K562 (cell line): Measurements from ENCODE around the gene PLEKHN1. TPM values are rescaled to one million over a fixed set of nuclear protein-coding genes. Genes with fewer than 3 reads are reported as not detected.

Experiments used
- CC2D1A ChIP-seq: fragments of 450-650 bp; IDR thresholded peaks from 2 replicates; pipeline ENCODE4 v1.6.1; 2017; ENCODE audit warnings: mild to moderate bottlenecking
- CREB3 ChIP-seq: fragments of 450-650 bp; conservative IDR thresholded peaks from 2 replicates; pipeline ENCODE4 v1.6.1; 2016; ENCODE audit warnings: missing genetic modification characterization, low read depth, mild to moderate bottlenecking, missing compliant biosample characterization, moderate library complexity
- ERF ChIP-seq: fragments of 450-650 bp; formaldehyde crosslinking; IDR thresholded peaks from 2 replicates; pipeline ENCODE4 v1.4.0; 2020; ENCODE audit warnings: mild to moderate bottlenecking, mixed read lengths
- HOXB6 ChIP-seq: fragments of 250-450 bp; sonication (Bioruptor Pico); IDR thresholded peaks from 2 replicates; pipeline ENCODE4 v1.5.1; 2022; ENCODE audit warnings: mild to moderate bottlenecking, borderline replicate concordance
- MAZ ChIP-seq, 2 experiments: fragments of 450-650 bp in 1 of 2; sonication (generic) in 1 of 2; formaldehyde crosslinking; IDR thresholded peaks in 1 of 2; conservative IDR thresholded peaks in 1 of 2; 2 replicates each; pipeline versions ENCODE4 v1.4.0 to v1.5.0; 2020; ENCODE audit warnings: mild to moderate bottlenecking in 1 of 2, missing genetic modification reagents in 1 of 2
- MNT ChIP-seq, 2 experiments: fragments of 450-650 bp; conservative IDR thresholded peaks; 2 replicates each; pipeline ENCODE4 v1.6.1; 2017; ENCODE audit warnings: mild to moderate bottlenecking in 2 of 2, moderate library complexity in 2 of 2
- NFIC ChIP-seq: fragments of 450-650 bp; IDR thresholded peaks from 2 replicates; pipeline ENCODE4 v1.6.1; 2017; ENCODE audit warnings: mild to moderate bottlenecking, inconsistent platforms
- NUFIP1 ChIP-seq: fragments of 450-650 bp; IDR thresholded peaks from 2 replicates; pipeline ENCODE4 v1.6.1; 2018; ENCODE audit not compliant: partially characterized antibody
- PCBP1 ChIP-seq: fragments of 200-400 bp; formaldehyde crosslinking; IDR thresholded peaks from 2 replicates; pipeline ENCODE4 v1.6.1; 2018; ENCODE audit warnings: mild to moderate bottlenecking, low read depth, low read length; ENCODE audit not compliant: poor library complexity, severe bottlenecking
- PHTF2 ChIP-seq: fragments of 250-450 bp; sonication (Bioruptor Pico); IDR thresholded peaks from 2 replicates; pipeline ENCODE4 v1.5.0; 2021; ENCODE audit warnings: mild to moderate bottlenecking
- PURB ChIP-seq: sonication (generic); formaldehyde crosslinking; IDR thresholded peaks from 2 replicates; pipeline ENCODE4 v1.9.0; 2021; ENCODE audit warnings: low read depth, mild to moderate bottlenecking, missing genetic modification reagents
- RBBP5 ChIP-seq: fragments of 200-600 bp; sonication (generic); IDR thresholded peaks from 2 replicates; pipeline ENCODE4 v1.6.1; 2012; ENCODE audit warnings: borderline replicate concordance, mild to moderate bottlenecking, low read length, control low read depth, inconsistent platforms; ENCODE audit not compliant: insufficient read depth, poor library complexity, severe bottlenecking
- RBFOX2 ChIP-seq: fragments of 200-400 bp; formaldehyde crosslinking; IDR thresholded peaks from 2 replicates; pipeline ENCODE4 v1.6.1; 2017; ENCODE audit warnings: low read depth, mild to moderate bottlenecking, low read length, moderate library complexity
- RNF2 ChIP-seq: sonication (generic); IDR thresholded peaks from 2 replicates; pipeline ENCODE4 v1.6.1; 2016
- SAFB ChIP-seq: fragments of 200-400 bp; formaldehyde crosslinking; IDR thresholded peaks from 2 replicates; pipeline ENCODE4 v1.6.1; 2017; ENCODE audit warnings: low read depth, low read length, borderline replicate concordance
- SIN3A ChIP-seq, 2 experiments: fragments of 150-350 bp in 1 of 2; IDR thresholded peaks; 2 replicates each; pipeline ENCODE4 v1.6.1; 2011 to 2016; ENCODE audit warnings: borderline replicate concordance in 2 of 2, low read depth in 2 of 2, low read length in 2 of 2, mild to moderate bottlenecking in 2 of 2, moderate library complexity in 2 of 2; ENCODE audit not compliant: control insufficient read depth in 1 of 2
- ZBTB7A ChIP-seq: IDR thresholded peaks from 2 replicates; pipeline ENCODE4 v1.6.1; 2011; ENCODE audit warnings: low read depth, mild to moderate bottlenecking, low read length, moderate library complexity, borderline replicate concordance; ENCODE audit not compliant: control insufficient read depth
- ZEB2 ChIP-seq: fragments of 450-650 bp; IDR thresholded peaks from 2 replicates; pipeline ENCODE4 v1.6.1; 2016
- ZNF561 ChIP-seq: fragments of 450-650 bp; formaldehyde crosslinking; conservative IDR thresholded peaks from 2 replicates; pipeline ENCODE4 v1.4.0; 2020; ENCODE audit warnings: mild to moderate bottlenecking, moderate library complexity
- ZNF785 ChIP-seq: fragments of 250-450 bp; sonication (Bioruptor Pico); IDR thresholded peaks from 2 replicates; pipeline ENCODE4 v1.4.0; 2020; ENCODE audit warnings: mild to moderate bottlenecking
- polyA plus RNA-seq, 8 experiments: library from polyadenylated mRNA; depleted of rRNA in 4 of 8; stranded (reverse) in 5 of 8; unstranded in 3 of 8; fragments of >200 nt; fragmentation: Nextera tagmentation in 2 of 8; fragmentation: Illumina TruSeq in 1 of 8; extraction: Ambion mirVana in 2 of 8; extraction: Trizol in 1 of 8; gene quantifications; 2 replicates each; pipeline versions ENCODE4 v1.2.1 to v1.2.3, GENCODE V29; 2011 to 2014; ENCODE audit warnings: inconsistent platforms in 1 of 8, missing spikeins in 1 of 8
- total RNA-seq, 7 experiments: library from RNA; depleted of rRNA in 6 of 7; stranded (reverse); fragments of >200 nt in 6 of 7; fragmentation: Illumina TruSeq in 2 of 7; extraction: Trizol in 2 of 7; gene quantifications; 2 replicates each; pipeline versions ENCODE4 v1.2.1 to v1.2.3, GENCODE V29; 2011 to 2021; ENCODE audit warnings: low replicate concordance in 1 of 7
- TF ChIP-seq, protein P1 (sequence below): fragments of 200-800 bp; sonication (Bioruptor generic); IDR thresholded peaks from 2 replicates; pipeline ENCODE4 v1.6.1; 2017; ENCODE audit warnings: missing genetic modification characterization, missing compliant biosample characterization
- TF ChIP-seq, protein P2 (sequence below): fragments of 450-650 bp; IDR thresholded peaks from 2 replicates; pipeline ENCODE4 v1.6.1; 2014; ENCODE audit warnings: low read depth, mild to moderate bottlenecking, moderate library complexity, borderline replicate concordance

The PLEKHN1 gene
- total and polyA plus RNA-seq, 9 of the 15 experiments (the other 6 are each of a cell fraction or from before 2014, with no cell fraction given): 0.07 to 1.5 (median 0.13) TPM; not detected in 2

DNA sequence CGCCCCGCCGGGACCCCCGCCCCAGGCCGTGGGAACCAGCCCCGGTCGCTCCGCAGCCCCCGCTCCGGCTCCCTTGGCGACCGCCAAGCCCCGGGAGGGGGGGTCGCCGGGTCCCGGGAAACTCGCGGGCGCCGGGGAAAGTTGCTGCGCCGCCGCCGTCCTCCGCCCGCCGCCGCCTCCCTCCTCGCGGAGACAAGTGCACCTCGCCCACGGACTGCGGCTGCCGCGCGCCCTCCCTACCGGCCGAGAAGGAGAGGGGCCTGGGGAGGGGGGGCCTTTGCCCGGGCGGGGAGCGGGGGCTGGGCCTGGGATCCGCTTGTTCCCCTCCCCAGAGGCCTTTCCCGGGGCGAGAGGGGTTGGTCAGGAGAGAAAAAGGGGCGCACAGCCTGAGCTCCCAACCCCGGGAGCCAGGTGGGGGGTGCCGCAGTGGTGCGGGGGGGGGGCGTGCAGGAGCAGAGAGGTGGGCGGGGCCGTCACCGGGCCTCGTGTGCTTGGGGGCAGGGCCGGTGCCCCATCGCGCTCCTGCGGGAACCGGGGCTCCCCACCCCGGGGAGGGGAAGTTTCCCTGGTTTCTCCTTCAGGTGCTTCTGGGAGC, 54.2 kb downstream of the PLEKHN1 start (continued):
- TF ChIP-seq HOXB6 (no peak), PCBP1 (peak; percentile 33), SIN3A (IDR thresholded peaks at IDR 0.05; ENCODE audit: borderline replicate concordance in 2 of 2, control insufficient read depth in 1 of 2, low read depth in 2 of 2, low read length in 2 of 2) (peak in 1 of 2 experiments; percentile 56; a peak in 1 of 4 replicates), CC2D1A (no peak), ZBTB7A (peak; percentile 84), PHTF2 (CRISPR knock-in tag) (no peak), MNT (conservative IDR thresholded peaks at IDR 0.05) (peak; percentile 66 to 75), ZNF561 (CRISPR knock-in tag) (no peak), RBFOX2 (peak; percentile 11; the same call in 1 of the 2 replicates), CREB3 (no peak), MAZ (CRISPR knock-in tag; conservative IDR thresholded peaks at IDR 0.05 in 1 of 2, IDR thresholded peaks at IDR 0.05 in 1 of 2) (0 out of 4 replicates have a peak, but pooled peaks have one; percentile 10 to 15), PURB (no peak), ZNF785 (CRISPR knock-in tag) (no peak), ZEB2 (no peak), RBBP5 (peak; percentile 8), SAFB (0 out of 2 replicates have a peak, but pooled peaks have one; percentile 39), ERF (CRISPR knock-in tag) (0 out of 2 replicates have a peak, but pooled peaks have one; percentile 45), NFIC (no peak), NUFIP1 (no peak), RNF2 (no peak)
- TF ChIP-seq, protein P1, sequence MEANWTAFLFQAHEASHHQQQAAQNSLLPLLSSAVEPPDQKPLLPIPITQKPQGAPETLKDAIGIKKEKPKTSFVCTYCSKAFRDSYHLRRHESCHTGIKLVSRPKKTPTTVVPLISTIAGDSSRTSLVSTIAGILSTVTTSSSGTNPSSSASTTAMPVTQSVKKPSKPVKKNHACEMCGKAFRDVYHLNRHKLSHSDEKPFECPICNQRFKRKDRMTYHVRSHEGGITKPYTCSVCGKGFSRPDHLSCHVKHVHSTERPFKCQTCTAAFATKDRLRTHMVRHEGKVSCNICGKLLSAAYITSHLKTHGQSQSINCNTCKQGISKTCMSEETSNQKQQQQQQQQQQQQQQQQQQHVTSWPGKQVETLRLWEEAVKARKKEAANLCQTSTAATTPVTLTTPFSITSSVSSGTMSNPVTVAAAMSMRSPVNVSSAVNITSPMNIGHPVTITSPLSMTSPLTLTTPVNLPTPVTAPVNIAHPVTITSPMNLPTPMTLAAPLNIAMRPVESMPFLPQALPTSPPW (CRISPR knock-in tag): peak; percentile 66
- TF ChIP-seq, protein P2, sequence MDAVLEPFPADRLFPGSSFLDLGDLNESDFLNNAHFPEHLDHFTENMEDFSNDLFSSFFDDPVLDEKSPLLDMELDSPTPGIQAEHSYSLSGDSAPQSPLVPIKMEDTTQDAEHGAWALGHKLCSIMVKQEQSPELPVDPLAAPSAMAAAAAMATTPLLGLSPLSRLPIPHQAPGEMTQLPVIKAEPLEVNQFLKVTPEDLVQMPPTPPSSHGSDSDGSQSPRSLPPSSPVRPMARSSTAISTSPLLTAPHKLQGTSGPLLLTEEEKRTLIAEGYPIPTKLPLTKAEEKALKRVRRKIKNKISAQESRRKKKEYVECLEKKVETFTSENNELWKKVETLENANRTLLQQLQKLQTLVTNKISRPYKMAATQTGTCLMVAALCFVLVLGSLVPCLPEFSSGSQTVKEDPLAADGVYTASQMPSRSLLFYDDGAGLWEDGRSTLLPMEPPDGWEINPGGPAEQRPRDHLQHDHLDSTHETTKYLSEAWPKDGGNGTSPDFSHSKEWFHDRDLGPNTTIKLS: no peak
